ENCODE results near the gene LRP2. TPM values are rescaled to one million over a fixed set of nuclear protein-coding genes. Genes with fewer than 3 reads are reported as not detected.

The LRP2 gene
- total and polyA plus RNA-seq, 2 experiments from 2014 or later: 0.68 to 2.7 TPM

DNA sequence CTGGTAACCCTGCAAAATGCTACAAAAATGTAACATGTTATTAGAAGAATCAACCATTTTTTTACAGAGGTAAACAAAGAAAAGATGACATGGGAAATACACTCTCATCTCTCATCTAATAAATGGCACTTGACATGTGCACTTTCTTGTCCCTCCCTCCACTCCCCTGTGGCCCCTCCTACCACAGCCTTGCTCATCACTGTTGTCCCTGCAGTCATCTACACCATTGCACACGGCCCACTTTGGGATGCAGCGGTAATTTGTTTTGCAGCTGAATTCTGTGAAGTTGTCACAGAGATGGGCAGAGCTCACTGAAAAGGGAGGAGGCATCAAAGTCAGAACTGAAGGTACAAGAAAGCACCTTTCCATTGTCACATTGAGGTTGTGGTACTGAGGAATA lies 189.4 kb downstream of the LRP2 start:
- Histone ChIP-seq H3K27ac (ENCODE audit: low read depth) (no peak overlapping the region), H3K36me3 (ENCODE audit: insufficient read depth) (no peaks in the 10 kb centered on the region), H3F3A (replicated peaks; ENCODE audit: low read depth) (no peaks in the 10 kb centered on the region), H3K27me3 (ENCODE audit: insufficient read depth) (no peaks in the 10 kb centered on the region), H3K4me3 (no peak overlapping the region), H2AFZ (no peak overlapping the region), H3K4me1 (ENCODE audit: insufficient read depth) (no peaks in the 10 kb centered on the region), H4K20me1 (replicated peaks; ENCODE audit: insufficient read depth) (no peaks in the 10 kb centered on the region), H3K4me2 (no peak overlapping the region), H3K79me2 (replicated peaks; ENCODE audit: insufficient read depth) (no peaks in the 10 kb centered on the region), H3K9me2 (ENCODE audit: insufficient read depth) (peaks cover 3% of the 10 kb centered on the region; the same call in 1 of the 2 replicates)
- no peak overlapping the region for H3K27ac Mint-ChIP-seq
- no peak overlapping the region for H3K4me3 Mint-ChIP-seq
- ATAC-seq: no peak
- H3K9me3 Mint-ChIP-seq: no peaks in the 10 kb centered on the region
- peaks cover 2% of the 10 kb centered on the region for H3K27me3 Mint-ChIP-seq (ENCODE audit: insufficient read depth, low read depth, poor library complexity)
- H3K4me1 Mint-ChIP-seq: no peaks in the 10 kb centered on the region
- H3K36me3 Mint-ChIP-seq (ENCODE audit: low read depth): no peaks in the 10 kb centered on the region
- DNase-seq (ENCODE audit: low spot score): no peak
- TF ChIP-seq ZNF331 (CRISPR knock-in tag; IDR thresholded peaks at IDR 0.05; ENCODE audit: low read depth) (no peak), EZH2phosphoT487 (IDR thresholded peaks at IDR 0.05; ENCODE audit: unreplicated experiment) (no peak), EZH2 (IDR thresholded peaks at IDR 0.05; ENCODE audit: low read depth, unreplicated experiment) (no peak), CREB1 (CRISPR knock-in tag; IDR thresholded peaks at IDR 0.05; ENCODE audit: low read depth) (no peak), STAT1 (IDR thresholded peaks at IDR 0.05; ENCODE audit: unreplicated experiment) (no peak)
- TF ChIP-seq, protein P1, sequence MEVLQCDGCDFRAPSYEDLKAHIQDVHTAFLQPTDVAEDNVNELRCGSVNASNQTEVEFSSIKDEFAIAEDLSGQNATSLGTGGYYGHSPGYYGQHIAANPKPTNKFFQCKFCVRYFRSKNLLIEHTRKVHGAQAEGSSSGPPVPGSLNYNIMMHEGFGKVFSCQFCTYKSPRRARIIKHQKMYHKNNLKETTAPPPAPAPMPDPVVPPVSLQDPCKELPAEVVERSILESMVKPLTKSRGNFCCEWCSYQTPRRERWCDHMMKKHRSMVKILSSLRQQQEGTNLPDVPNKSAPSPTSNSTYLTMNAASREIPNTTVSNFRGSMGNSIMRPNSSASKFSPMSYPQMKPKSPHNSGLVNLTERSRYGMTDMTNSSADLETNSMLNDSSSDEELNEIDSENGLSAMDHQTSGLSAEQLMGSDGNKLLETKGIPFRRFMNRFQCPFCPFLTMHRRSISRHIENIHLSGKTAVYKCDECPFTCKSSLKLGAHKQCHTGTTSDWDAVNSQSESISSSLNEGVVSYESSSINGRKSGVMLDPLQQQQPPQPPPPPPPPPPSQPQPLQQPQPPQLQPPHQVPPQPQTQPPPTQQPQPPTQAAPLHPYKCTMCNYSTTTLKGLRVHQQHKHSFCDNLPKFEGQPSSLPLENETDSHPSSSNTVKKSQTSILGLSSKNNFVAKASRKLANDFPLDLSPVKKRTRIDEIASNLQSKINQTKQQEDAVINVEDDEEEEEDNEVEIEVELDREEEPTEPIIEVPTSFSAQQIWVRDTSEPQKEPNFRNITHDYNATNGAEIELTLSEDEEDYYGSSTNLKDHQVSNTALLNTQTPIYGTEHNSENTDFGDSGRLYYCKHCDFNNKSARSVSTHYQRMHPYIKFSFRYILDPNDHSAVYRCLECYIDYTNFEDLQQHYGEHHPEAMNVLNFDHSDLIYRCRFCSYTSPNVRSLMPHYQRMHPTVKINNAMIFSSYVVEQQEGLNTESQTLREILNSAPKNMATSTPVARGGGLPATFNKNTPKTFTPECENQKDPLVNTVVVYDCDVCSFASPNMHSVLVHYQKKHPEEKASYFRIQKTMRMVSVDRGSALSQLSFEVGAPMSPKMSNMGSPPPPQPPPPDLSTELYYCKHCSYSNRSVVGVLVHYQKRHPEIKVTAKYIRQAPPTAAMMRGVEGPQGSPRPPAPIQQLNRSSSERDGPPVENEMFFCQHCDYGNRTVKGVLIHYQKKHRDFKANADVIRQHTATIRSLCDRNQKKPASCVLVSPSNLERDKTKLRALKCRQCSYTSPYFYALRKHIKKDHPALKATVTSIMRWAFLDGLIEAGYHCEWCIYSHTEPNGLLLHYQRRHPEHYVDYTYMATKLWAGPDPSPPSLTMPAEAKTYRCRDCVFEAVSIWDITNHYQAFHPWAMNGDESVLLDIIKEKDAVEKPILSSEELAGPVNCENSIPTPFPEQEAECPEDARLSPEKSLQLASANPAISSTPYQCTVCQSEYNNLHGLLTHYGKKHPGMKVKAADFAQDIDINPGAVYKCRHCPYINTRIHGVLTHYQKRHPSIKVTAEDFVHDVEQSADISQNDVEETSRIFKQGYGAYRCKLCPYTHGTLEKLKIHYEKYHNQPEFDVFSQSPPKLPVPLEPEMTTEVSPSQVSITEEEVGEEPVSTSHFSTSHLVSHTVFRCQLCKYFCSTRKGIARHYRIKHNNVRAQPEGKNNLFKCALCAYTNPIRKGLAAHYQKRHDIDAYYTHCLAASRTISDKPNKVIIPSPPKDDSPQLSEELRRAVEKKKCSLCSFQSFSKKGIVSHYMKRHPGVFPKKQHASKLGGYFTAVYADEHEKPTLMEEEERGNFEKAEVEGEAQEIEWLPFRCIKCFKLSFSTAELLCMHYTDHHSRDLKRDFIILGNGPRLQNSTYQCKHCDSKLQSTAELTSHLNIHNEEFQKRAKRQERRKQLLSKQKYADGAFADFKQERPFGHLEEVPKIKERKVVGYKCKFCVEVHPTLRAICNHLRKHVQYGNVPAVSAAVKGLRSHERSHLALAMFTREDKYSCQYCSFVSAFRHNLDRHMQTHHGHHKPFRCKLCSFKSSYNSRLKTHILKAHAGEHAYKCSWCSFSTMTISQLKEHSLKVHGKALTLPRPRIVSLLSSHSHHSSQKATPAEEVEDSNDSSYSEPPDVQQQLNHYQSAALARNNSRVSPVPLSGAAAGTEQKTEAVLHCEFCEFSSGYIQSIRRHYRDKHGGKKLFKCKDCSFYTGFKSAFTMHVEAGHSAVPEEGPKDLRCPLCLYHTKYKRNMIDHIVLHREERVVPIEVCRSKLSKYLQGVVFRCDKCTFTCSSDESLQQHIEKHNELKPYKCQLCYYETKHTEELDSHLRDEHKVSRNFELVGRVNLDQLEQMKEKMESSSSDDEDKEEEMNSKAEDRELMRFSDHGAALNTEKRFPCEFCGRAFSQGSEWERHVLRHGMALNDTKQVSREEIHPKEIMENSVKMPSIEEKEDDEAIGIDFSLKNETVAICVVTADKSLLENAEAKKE (CRISPR knock-in tag; IDR thresholded peaks at IDR 0.05): no peak

DNA sequence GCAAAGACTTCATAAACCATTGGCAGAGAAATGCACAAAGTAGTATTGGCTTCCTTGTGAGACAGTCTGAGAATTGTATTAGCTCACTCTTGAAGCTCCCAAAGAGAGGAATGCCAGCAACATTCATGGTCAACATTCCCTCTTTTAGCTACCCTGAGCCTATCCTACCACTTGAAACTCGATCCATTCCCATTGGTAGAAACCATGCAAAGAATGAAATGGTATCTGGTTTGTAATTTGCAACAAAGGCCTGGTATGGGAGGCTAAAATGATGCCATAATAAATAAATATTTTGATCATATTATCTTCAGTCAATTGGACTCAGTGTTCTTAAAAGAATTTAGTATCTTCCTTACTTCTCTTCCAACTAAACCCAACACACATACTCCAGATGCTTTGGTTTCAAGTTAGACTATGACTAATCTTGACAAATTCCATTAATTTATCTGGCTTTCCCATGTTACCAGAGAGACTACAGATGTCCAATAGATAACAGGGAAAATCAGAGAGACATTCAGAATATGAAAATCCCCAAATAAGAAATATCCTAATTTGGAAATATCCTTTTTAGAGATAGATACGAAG lies 190.1 kb downstream of the LRP2 start:
- Histone ChIP-seq H3K79me2 (replicated peaks; ENCODE audit: insufficient read depth) (no peaks in the 10 kb centered on the region), H3K27me3 (ENCODE audit: insufficient read depth) (no peaks in the 10 kb centered on the region), H3K4me3 (no peak overlapping the region), H3K27ac (ENCODE audit: low read depth) (no peak overlapping the region), H3F3A (replicated peaks; ENCODE audit: low read depth) (no peaks in the 10 kb centered on the region), H2AFZ (no peak overlapping the region), H3K4me2 (no peak overlapping the region), H4K20me1 (replicated peaks; ENCODE audit: insufficient read depth) (no peaks in the 10 kb centered on the region), H3K4me1 (ENCODE audit: insufficient read depth) (no peaks in the 10 kb centered on the region), H3K36me3 (ENCODE audit: insufficient read depth) (no peaks in the 10 kb centered on the region), H3K9me2 (ENCODE audit: insufficient read depth) (peaks cover 3% of the 10 kb centered on the region; the same call in 1 of the 2 replicates)
- H3K4me3 Mint-ChIP-seq: no peak overlapping the region
- ATAC-seq: no peak
- DNase-seq (ENCODE audit: low spot score): peak; percentile 26
- peaks cover 2% of the 10 kb centered on the region for H3K27me3 Mint-ChIP-seq (ENCODE audit: insufficient read depth, low read depth, poor library complexity)
- H3K27ac Mint-ChIP-seq: no peak overlapping the region
- H3K9me3 Mint-ChIP-seq: no peaks in the 10 kb centered on the region
- no peaks in the 10 kb centered on the region for H3K4me1 Mint-ChIP-seq
- TF ChIP-seq ZNF331 (CRISPR knock-in tag; IDR thresholded peaks at IDR 0.05; ENCODE audit: low read depth): no peak
- no peak for TF ChIP-seq ZNF114 (CRISPR knock-in tag; IDR thresholded peaks at IDR 0.05)
- no peak for TF ChIP-seq CREB1 (CRISPR knock-in tag; IDR thresholded peaks at IDR 0.05; ENCODE audit: low read depth)
- TF ChIP-seq, protein P2, sequence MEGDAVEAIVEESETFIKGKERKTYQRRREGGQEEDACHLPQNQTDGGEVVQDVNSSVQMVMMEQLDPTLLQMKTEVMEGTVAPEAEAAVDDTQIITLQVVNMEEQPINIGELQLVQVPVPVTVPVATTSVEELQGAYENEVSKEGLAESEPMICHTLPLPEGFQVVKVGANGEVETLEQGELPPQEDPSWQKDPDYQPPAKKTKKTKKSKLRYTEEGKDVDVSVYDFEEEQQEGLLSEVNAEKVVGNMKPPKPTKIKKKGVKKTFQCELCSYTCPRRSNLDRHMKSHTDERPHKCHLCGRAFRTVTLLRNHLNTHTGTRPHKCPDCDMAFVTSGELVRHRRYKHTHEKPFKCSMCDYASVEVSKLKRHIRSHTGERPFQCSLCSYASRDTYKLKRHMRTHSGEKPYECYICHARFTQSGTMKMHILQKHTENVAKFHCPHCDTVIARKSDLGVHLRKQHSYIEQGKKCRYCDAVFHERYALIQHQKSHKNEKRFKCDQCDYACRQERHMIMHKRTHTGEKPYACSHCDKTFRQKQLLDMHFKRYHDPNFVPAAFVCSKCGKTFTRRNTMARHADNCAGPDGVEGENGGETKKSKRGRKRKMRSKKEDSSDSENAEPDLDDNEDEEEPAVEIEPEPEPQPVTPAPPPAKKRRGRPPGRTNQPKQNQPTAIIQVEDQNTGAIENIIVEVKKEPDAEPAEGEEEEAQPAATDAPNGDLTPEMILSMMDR (conservative IDR thresholded peaks at IDR 0.05; ENCODE audit: low read depth in 2 of 2): no peak
- H3K36me3 Mint-ChIP-seq (ENCODE audit: low read depth): no peaks in the 10 kb centered on the region

Measured in GM23338 (cell line).